ENCODE data around the gene ZNF135.

ZNF135 gene

GRCh38 chr19:58059003-58059670 is at the start of gene ZNF135:
Gene ZNF135, plus strand, starts transcription at chr19:58059282. Its CDS starts 721 bp downstream, at chr19:58060003.
- no peak for DNase-seq

- DNase-seq, result no peak
Observed at GRCh38 chr19:58009301-58009665, 49.8 kb upstream of the ZNF135 start.

- DNase-seq, result no peak
Observed at GRCh38 chr19:58009666-58010301, 49.3 kb upstream of the ZNF135 start.

- no peak for DNase-seq
Observed at GRCh38 chr19:58010507-58010906, 48.6 kb upstream of the ZNF135 start.

GRCh38 chr19:58014141-58014540 is 44.9 kb upstream of the ZNF135 start:
- DNase-seq, result no peak

- no peak for DNase-seq
Observed at GRCh38 chr19:58020129-58020528, 39.0 kb upstream of the ZNF135 start.

GRCh38 chr19:58021541-58022282 is 37.4 kb upstream of the ZNF135 start:
- peak; percentile 3 for DNase-seq

- DNase-seq, result no peak
Observed at GRCh38 chr19:58022283-58022660, 36.8 kb upstream of the ZNF135 start.

- no peak for DNase-seq
Observed at GRCh38 chr19:58024661-58025060, 34.4 kb upstream of the ZNF135 start.

- no peak for DNase-seq
Observed at GRCh38 chr19:58033741-58034476, 25.2 kb upstream of the ZNF135 start, which contains the start of gene ZSCAN1. Gene ZSCAN1, plus strand, starts transcription at chr19:58034025. Its CDS starts 3,812 bp downstream, at chr19:58037837.

- no peak for DNase-seq
Observed at GRCh38 chr19:58034477-58034793, 24.6 kb upstream of the ZNF135 start.

GRCh38 chr19:58035863-58036262 is 23.2 kb upstream of the ZNF135 start:
- no peak for DNase-seq

GRCh38 chr19:58037927-58038687 is 21.0 kb upstream of the ZNF135 start:
- DNase-seq, result no peak

GRCh38 chr19:58038688-58039204 is 20.3 kb upstream of the ZNF135 start:
- DNase-seq, result no peak

- no peak for DNase-seq
Observed at GRCh38 chr19:58040751-58041525, 18.1 kb upstream of the ZNF135 start.

- DNase-seq, result no peak
Observed at GRCh38 chr19:58042495-58043340, 16.4 kb upstream of the ZNF135 start.

- DNase-seq, result no peak
Observed at GRCh38 chr19:58044391-58044790, 14.7 kb upstream of the ZNF135 start.

- DNase-seq, result no peak
Observed at GRCh38 chr19:58044886-58045285, 14.2 kb upstream of the ZNF135 start.

- no peak for DNase-seq
Observed at GRCh38 chr19:58045411-58046050, 13.6 kb upstream of the ZNF135 start.

- DNase-seq, result no peak
Observed at GRCh38 chr19:58046856-58047255, 12.2 kb upstream of the ZNF135 start.

Data from NCI-H774 (cell line).